Neural progenitor cell (in vitro differentiated cells): ENCODE measurements around the gene FOXJ3.

Experiments used
- CTCF ChIP-seq: fragments of 200-600 bp; sonication (generic); IDR thresholded peaks from 2 replicates; pipeline ENCODE4 v1.5.1; 2017; ENCODE audit warnings: antibody characterized with exemption, mild to moderate bottlenecking
- EZH2 ChIP-seq: fragments of 200-600 bp; sonication (generic); IDR thresholded peaks from 2 replicates; pipeline ENCODE4 v1.6.1; 2017; ENCODE audit warnings: antibody characterized with exemption, mild to moderate bottlenecking, moderate library complexity

GRCh38 chr1:42316292-42316691 is 18.7 kb downstream of the FOXJ3 start:
- TF ChIP-seq EZH2 (no peak), CTCF (no peak)
